ENCODE measurements around the gene TTLL1.
A peak's percentile ranks its signal among the peaks of the same experiment; 100 is the strongest.
"Not testable (repeated sequence)": the region's sequence is repeated elsewhere in the genome, so short reads cannot be mapped to it uniquely, and the experiment has no call there.

Gene TTLL1

GRCh38 chr22:43013355-43014315 lies 75.6 kb downstream of the TTLL1 start:
- no peak for DNase-seq (ENCODE audit: low spot score)

- no peak for DNase-seq (ENCODE audit: low spot score)
These were observed 76.8 kb downstream of the TTLL1 start for GRCh38 chr22:43012390-43012789.

- DNase-seq (ENCODE audit: low spot score): no peak
These were observed 78.1 kb downstream of the TTLL1 start for GRCh38 chr22:43011079-43011478.

- DNase-seq (ENCODE audit: low spot score): no peak
These were observed 79.7 kb downstream of the TTLL1 start for GRCh38 chr22:43009444-43009843.

GRCh38 chr22:43008921-43009320 lies 80.3 kb downstream of the TTLL1 start:
- DNase-seq (ENCODE audit: low spot score): no peak

GRCh38 chr22:43008509-43008908 lies 80.7 kb downstream of the TTLL1 start:
- DNase-seq (ENCODE audit: low spot score): no peak

GRCh38 chr22:43007519-43008102 lies 81.6 kb downstream of the TTLL1 start:
- DNase-seq (ENCODE audit: low spot score): no peak

- DNase-seq (ENCODE audit: low spot score): no peak
These were observed 82.4 kb downstream of the TTLL1 start for GRCh38 chr22:43006753-43007152.

- DNase-seq (ENCODE audit: low spot score): no peak
These were observed 83.1 kb downstream of the TTLL1 start for GRCh38 chr22:43006016-43006505.

- no peak for DNase-seq (ENCODE audit: low spot score)
These were observed 84.1 kb downstream of the TTLL1 start for GRCh38 chr22:43005106-43005505.

- no peak for DNase-seq (ENCODE audit: low spot score)
These were observed 84.7 kb downstream of the TTLL1 start for GRCh38 chr22:43004362-43005035.

- no peak for DNase-seq (ENCODE audit: low spot score)
These were observed 87.0 kb downstream of the TTLL1 start for GRCh38 chr22:43002202-43002586.

GRCh38 chr22:43001271-43002201 lies 87.7 kb downstream of the TTLL1 start:
- peak; percentile 47 for DNase-seq (ENCODE audit: low spot score)

GRCh38 chr22:43000441-43001175 lies 88.6 kb downstream of the TTLL1 start:
- no peak for DNase-seq (ENCODE audit: low spot score)

GRCh38 chr22:42997582-42998090 lies 91.6 kb downstream of the TTLL1 start:
- no peak for DNase-seq (ENCODE audit: low spot score)

GRCh38 chr22:42996646-42997365 lies 92.4 kb downstream of the TTLL1 start:
- DNase-seq (ENCODE audit: low spot score): no peak

- not testable (repeated sequence) for DNase-seq (ENCODE audit: low spot score)
These were observed 93.5 kb downstream of the TTLL1 start for GRCh38 chr22:42995654-42996053.

- peak; percentile 50 for DNase-seq (ENCODE audit: low spot score)
These were observed 94.2 kb downstream of the TTLL1 start for GRCh38 chr22:42994917-42995562.

- no peak for DNase-seq (ENCODE audit: low spot score)
These were observed 94.8 kb downstream of the TTLL1 start for GRCh38 chr22:42994276-42994916.
